T-helper 1 cell (primary cell): Measurements from ENCODE around the gene S100A11.

Experiments
- DNase-seq, 5 donors: peaks; one replicate each; pipeline ENCODE4 v3.0.0-alpha.2; 2012 to 2020

The S100A11 gene

GRCh38 chr1:152001631-152002584 is 34.9 kb downstream of the S100A11 start:
- DNase-seq, result peak; percentile 38 to 74 (median 65)

DNA sequence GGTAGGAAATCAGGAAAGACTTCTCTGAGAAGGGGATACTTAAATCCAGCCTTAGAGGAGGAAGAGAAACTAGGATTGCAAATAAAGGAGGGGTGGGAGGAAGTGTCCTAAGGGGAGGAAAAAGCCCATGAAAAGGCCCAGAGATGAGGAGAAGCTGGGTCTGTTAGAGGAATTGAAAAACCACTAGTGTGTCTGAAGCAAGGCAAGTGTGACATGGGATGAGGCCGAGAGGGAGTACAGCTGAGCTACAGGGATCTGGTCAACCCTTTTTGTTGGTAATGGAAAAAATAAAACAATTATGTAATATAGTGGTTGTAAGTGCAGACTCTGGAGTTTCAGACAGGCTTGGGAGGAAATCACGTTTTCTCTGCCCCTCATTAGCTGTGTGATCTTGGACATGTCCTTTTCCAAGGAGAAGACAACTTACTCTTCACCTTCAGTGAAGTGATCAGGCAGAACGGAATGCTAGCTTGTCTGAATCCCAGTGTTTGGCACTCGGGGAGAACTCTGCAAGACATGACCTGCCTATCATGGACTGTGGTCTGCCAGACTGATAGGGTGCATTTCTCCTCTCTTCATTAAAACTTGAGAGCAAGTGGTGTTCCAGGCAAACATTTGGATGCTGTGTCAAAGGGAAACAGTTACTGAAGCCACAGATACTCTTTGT is 35.7 kb downstream of the S100A11 start:
- no peak for DNase-seq

- no peak for DNase-seq
Observed at GRCh38 chr1:151998611-151999362, 38.0 kb downstream of the S100A11 start.

- no peak for DNase-seq
Observed at GRCh38 chr1:151997284-151997570, 39.6 kb downstream of the S100A11 start.

GRCh38 chr1:151995774-151996173 is 41.0 kb downstream of the S100A11 start:
- no peak for DNase-seq

DNA sequence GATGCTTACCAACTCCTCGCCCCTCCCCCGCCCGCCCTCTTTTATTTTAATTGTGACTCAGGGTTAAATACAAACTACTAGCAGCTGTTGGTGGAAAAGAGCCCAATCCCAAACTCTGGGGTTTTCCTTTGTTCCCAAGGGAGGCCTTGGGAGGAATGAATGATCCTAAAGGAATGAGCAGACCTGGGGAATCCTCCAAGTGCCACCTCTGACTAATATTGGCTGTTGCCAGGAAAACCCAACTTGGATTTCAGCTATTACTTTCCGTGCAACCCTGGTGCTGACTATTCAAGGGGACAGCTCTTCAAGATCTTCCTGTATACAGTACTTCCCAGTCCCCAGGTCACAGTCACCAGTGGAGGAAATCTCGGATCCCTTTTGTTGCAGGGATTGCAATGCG is 41.8 kb downstream of the S100A11 start:
- no peak for DNase-seq

GRCh38 chr1:151993734-151994496 is 42.9 kb downstream of the S100A11 start, which contains the start of gene S100A10:
Gene S100A10 (minus strand): TSS chr1:151993859. CDS start chr1:151986230, 7,629 bp downstream.
- DNase-seq, result peak; percentile 67 to 83 (median 71)

- DNase-seq, result peak in 4 of 5 donors; percentile 18 to 54 (median 22)
Observed at GRCh38 chr1:151993084-151993733, 43.6 kb downstream of the S100A11 start.

DNA sequence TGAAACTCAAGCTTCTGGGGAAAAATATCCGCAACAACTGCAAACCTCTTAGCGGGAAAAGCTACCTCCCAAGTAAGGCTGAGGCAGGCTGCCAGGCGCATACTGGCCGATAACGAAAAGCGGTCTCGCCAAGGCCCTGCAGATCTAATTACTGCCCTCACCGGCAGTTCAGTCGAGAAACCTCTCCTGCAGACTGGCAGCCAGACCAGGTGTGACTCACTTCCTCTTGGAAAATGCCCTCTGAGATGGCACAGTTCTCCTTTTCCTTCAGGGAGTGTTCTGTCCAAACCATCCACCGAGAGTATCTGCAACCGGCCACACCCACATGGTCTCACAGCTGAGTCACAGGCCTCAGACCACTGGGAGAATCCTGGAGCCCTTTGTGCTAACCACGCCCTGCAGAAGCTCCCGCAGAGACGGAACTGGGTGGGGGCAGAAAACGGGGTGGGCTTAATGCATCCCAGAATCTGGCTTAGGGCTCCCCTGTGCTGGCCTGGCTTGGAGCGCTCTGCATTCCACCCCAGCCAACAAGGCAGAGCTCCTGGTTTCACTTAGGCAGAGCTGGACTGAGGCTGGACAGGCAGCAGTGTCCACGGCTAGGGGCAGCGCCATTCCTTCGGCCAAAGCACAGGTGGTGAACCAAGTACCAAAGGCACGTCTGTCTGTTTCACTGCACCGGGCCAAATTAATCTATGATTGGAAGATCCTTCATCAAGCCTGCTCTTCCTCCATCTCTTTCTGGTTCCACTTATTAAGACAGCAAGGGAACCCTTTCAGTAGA is 44.3 kb downstream of the S100A11 start:
- peak in 2 of 5 donors; percentile 7 to 25 for DNase-seq

GRCh38 chr1:151991663-151992302 is 45.0 kb downstream of the S100A11 start:
- DNase-seq, result no peak

DNA sequence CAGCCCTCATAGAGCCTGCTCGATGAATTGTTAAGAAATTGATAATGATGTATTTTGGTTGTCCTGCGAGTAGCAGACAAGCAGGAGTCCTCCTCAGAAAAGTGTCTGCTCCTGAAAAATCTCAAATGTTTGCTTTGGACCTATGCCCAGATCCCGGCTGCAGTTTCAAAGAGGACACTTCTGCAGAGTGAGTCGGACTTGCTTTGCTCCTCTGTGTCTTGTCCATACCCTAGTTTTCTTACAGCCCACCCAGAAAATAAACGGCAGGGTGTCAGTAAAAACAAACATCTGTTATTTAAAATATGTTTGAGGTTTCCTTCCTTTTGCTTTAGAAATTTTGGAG is 46.0 kb downstream of the S100A11 start:
- no peak for DNase-seq

GRCh38 chr1:151990058-151990855 is 46.5 kb downstream of the S100A11 start:
- DNase-seq, result no peak

DNA sequence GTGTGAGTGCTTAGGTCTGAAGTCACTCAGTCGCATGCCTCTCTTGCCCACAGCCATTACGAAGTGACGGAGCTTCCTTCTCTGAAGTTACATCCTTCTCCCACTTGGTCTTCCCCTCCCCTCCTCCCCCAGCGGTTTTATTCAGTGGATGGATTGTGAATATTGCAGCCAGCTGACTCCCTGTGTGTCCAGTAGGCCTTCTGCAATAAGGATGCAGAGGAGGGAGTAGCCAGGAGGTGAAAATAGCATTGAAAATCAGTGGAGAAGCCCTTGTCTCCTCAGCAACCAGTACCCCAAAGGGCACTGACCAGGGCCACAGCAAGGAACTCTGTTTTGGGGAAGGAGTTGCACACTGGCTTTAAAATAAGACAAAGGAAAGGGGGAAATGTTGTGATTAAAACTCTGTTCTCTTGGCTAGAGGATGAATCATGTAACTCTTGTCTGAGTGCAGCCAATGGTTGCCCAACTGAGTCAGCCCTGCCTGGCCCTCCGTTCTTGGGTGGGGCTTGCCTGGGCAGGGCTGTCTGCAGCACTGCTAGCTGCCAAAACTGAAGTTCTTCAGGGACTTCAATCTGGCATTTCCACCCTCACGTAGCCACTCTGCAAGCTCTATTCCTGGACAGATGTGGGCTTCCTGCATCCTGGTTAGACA is 47.5 kb downstream of the S100A11 start:
- DNase-seq, result peak in 1 of 5 donors; percentile 19

DNA sequence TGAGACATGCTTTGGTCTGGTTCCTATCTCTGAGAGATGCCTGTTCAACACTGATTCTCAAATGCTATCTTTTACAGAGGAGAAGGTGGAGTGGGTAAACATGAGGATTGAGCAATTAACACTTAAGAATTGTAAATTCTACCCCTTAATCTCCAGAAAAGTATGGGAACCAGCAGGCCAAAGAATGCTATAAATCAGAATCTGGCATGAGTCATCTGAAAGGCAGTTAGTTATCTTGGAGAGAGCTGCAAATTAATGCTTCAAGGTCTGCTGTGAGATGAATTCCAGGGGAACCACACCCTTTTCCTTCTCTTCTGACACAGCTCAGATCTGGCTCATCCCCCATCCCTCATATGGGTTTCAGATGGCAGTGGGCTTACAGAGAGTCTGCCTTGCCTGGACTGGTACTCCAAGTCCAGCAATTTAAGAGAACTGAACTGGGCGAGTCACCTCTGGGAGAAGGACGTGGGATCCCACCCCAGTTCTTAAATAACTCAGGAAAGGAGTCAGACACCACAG is 48.3 kb downstream of the S100A11 start:
- DNase-seq, result no peak

- no peak for DNase-seq
Observed at GRCh38 chr1:151986501-151987190, 50.2 kb downstream of the S100A11 start.

DNA sequence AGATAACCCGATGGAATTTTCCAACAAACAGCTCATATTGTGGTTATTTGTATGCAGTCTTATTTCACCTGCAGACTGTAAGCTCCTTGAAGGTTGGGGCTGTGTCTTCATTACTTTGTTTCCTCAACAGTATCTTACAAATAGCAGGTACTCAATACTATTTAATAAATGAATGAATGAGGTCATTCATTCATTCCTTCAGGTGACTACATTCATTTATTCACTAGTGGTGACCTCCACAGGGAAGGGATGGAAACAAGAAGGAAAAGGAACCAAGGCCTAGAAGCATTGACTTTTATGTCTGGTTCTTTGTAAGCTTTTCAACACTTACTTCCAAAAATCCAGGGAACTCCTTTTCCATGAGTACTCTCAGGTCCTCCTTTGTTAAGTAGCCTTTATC is 51.0 kb downstream of the S100A11 start:
- no peak for DNase-seq

DNA sequence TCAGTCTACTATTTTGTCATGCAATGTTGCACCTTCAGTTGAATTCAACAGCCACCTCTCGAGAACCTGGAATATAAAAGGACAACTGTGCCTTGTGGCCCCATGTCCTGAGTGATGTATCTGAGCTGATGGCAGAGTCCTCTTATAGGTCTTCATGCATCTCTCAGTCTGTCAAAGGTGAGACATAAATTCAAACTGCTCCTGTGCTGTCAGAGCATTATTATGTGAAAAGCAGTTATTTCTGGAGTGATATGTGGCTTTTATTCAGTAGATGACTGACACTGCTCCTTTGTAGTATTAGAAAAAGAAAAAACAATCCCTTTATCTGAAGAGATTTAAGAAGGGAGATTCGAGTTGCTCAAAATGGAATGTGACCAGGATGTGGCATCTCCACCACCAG is 51.5 kb downstream of the S100A11 start:
- no peak for DNase-seq

DNA sequence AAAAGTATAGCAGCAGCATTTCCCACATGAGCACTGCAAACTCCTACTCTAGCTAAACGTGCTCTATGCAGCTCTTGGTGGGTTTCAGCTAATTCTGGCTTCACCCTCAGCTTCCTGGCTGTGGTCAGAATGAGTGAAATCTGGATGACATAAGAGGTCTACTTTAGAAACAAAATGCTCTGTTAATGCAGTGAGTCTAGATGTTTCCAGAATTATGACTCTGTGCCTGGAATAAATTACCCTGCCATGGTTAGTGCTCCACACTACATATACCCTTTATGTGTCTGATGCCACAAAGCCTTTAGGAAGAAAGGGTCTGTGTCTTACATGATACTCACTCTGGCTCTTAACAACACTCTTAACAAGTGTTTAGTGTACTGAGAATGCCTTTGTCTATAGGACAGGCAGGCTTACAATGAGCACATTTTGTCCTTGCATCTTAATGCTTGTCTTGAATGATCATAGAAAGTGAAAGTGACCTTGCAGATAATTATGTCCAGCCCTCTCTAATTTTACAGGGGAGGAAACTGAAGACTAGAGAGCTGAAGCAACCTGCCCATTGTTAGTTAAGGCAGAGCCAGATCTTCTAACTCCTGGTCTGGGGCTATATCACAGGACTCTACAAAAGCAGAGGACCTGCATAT is 52.4 kb downstream of the S100A11 start:
- DNase-seq, result peak in 1 of 5 donors; percentile 80
